Measurements from ENCODE around the gene ARL15. TPM values are rescaled to one million over a fixed set of nuclear protein-coding genes. Genes with fewer than 3 reads are reported as not detected.

ARL15 gene
- total RNA-seq, 1 donor, result 22.0 TPM

DNA sequence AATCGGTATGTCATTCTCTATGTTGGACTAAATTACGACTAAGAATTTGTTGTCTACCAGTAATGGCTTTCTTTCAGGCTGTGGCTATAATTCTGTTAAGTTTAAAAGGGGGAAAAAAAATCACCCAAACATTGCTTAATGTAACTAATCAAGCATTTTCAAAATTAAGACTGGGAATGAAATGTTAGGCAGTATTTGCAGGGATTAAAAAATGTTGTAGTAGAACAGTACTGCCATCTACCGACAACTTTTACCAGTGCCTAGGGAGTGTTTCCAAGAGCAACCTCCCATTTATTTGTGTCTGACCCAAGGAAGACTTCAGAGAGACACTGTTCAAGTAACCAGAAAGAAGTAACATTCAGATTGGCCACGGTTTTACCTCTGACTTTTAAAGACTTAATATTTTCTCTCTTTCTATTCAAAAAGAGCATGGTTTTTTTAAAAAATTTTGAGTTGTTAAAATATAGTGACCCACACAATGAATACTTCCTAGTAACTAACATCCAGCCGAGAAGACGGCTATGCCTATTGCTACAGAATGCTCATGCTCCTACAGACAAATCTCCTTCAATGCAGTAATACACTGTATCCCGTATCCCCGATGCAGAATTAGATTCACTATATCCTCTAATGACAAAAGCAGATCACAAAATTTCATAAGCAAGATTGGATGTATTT lies 92.4 kb downstream of the ARL15 start:
- TF ChIP-seq CTCF (IDR thresholded peaks at IDR 0.05; ENCODE audit: insufficient read depth, low read length), result peak; percentile 87
- no peak overlapping the region for H3K4me3 ChIP-seq (ENCODE audit: low read depth, low read length)
- peak; percentile 90 for DNase-seq (ENCODE audit: low read depth)

- no peak for TF ChIP-seq CTCF (IDR thresholded peaks at IDR 0.05; ENCODE audit: insufficient read depth, low read length)
- no peak for DNase-seq (ENCODE audit: low read depth)
- H3K4me3 ChIP-seq (ENCODE audit: low read depth, low read length), result no peak overlapping the region
Measured at GRCh38 chr5:54215233-54215736, 95.1 kb downstream of the ARL15 start.

GRCh38 chr5:54214722-54215121 lies 95.7 kb downstream of the ARL15 start:
- TF ChIP-seq CTCF (IDR thresholded peaks at IDR 0.05; ENCODE audit: insufficient read depth, low read length), result no peak
- DNase-seq (ENCODE audit: low read depth), result no peak
- H3K4me3 ChIP-seq (ENCODE audit: low read depth, low read length), result no peak overlapping the region

- no peak for TF ChIP-seq CTCF (IDR thresholded peaks at IDR 0.05; ENCODE audit: insufficient read depth, low read length)
- H3K4me3 ChIP-seq (ENCODE audit: low read depth, low read length), result no peak overlapping the region
- DNase-seq (ENCODE audit: low read depth), result no peak
Measured at GRCh38 chr5:54212331-54212730, 98.0 kb downstream of the ARL15 start.

DNA sequence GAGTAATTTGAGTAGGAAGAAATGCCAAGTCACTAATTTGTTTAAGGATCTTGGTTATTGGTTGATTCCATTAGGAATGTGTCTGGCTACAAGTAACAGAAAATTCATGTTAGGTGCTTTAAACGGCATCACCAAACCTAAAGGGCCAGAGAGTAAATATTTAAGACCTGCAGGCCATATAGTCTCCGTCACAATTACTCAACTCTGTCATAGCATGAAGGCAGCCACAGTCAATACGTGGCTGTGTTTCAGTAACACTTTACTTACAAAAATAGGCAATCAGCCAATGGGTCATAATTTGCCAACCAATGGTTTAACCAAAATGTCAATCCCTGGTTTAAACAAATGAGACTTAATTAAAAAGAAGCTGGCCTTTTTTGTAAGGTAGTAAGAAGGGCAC lies 98.5 kb downstream of the ARL15 start:
- TF ChIP-seq CTCF (IDR thresholded peaks at IDR 0.05; ENCODE audit: insufficient read depth, low read length), result no peak
- DNase-seq (ENCODE audit: low read depth), result no peak
- no peak overlapping the region for H3K4me3 ChIP-seq (ENCODE audit: low read depth, low read length)

GRCh38 chr5:54207566-54207965 lies 102.8 kb downstream of the ARL15 start:
- no peak overlapping the region for H3K4me3 ChIP-seq (ENCODE audit: low read depth, low read length)
- no peak for DNase-seq (ENCODE audit: low read depth)
- TF ChIP-seq CTCF (IDR thresholded peaks at IDR 0.05; ENCODE audit: insufficient read depth, low read length), result no peak
